C4-2B (cell line): ENCODE results near the gene COL4A4.

ENCODE experiments used
- CTCF ChIP-seq: fragments of 450-650 bp; conservative IDR thresholded peaks from 2 replicates; pipeline ENCODE4 v1.5.1; 2017; ENCODE audit warnings: mild to moderate bottlenecking
- ZFX ChIP-seq: fragments of 450-650 bp; IDR thresholded peaks from 2 replicates; pipeline ENCODE4 v1.6.1; 2017

- TF ChIP-seq CTCF: no peak
- TF ChIP-seq ZFX: no peak
Measured at GRCh38 chr2:227043981-227044380, 120.0 kb downstream of the COL4A4 start.
